ENCODE data around the gene VAV2.

The VAV2 gene

DNA sequence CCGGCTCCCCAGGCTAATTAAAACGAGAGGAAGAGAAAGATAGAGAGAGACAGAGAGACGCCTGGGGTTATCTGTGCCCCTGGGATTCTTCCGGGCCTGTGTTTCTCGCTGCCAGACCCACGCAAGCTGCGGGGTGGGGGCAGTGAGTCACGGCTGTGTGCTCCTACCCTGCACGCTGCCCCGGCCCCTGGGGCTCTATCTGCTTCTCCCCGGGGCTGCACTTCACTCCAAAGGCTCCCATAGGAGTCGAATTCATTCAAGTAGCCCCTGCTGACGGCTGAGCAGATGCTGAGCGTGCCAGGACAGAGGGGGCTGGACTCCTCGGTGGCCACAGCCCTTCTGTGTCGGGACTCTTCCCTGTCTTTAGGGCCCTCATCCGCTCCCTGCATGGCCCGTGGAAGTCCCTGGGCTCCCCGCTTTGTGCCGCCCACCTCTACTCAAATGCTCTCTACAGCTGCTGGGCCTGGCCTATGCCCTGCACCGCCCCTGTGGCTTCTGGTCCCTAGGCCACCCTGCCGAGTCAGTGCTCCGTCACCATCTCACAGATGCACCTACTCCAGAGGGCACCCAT lies 276.7 kb downstream of the VAV2 start:
- DNase-seq: no peak

DNA sequence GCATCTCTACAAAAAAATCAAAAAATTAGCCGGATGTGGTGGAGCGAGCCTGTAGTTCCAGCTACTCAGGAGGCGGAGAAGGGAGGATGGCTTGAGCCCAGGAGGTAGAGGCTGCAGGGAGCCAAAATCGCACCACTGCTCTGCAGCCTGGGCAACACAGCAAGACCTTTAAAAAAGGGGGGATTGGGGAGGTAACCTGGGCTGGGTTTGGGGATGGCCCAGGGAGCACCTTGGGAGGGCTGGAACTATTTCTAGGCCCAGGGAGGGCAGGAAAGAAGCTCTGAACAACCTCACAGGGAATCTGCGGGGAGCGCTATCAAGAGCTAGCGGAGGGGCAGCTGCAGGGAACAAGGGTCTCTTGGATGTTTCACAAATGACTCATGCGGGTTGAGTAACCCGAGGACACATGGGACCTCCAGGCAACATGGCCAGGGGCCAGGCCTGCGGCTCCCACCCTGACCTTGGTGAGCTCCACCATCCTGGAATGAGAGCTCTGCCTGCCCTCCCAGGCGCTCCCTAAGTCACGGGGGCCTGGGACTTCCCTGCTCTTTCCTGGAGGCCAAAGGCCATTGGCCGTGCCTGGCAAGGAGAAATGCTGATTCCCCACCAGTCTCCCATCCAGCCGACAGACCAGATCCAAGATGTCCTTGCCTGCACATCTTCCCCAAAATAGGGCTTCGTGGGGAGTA lies 277.4 kb downstream of the VAV2 start:
- DNase-seq: no peak

DNA sequence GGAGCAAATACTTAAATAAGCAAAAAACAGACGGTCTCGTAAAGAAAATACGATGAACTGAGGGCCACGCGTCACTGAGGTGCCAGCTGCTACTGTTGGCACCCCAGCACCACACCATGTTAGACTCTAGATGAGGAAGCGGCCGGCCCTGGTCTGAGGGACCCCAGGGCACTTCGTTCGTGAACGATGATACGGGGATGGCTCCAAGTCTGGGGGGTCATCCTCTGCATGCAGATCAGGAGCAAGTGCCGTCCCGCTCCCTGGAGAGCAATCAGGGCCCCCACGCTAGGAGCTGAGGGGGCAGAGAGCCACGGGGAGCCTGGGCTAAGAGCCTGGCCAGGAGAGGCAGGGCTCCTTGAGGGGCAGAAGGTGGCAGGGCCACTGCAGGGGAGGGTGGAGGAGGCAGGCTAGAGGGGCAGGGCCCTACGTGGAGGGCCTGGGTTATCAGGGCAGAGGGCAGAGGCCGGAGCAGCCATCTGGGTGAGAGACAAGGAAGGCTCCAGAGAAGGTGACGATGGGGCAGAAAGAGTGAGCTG lies 278.1 kb downstream of the VAV2 start:
- no peak for DNase-seq

DNA sequence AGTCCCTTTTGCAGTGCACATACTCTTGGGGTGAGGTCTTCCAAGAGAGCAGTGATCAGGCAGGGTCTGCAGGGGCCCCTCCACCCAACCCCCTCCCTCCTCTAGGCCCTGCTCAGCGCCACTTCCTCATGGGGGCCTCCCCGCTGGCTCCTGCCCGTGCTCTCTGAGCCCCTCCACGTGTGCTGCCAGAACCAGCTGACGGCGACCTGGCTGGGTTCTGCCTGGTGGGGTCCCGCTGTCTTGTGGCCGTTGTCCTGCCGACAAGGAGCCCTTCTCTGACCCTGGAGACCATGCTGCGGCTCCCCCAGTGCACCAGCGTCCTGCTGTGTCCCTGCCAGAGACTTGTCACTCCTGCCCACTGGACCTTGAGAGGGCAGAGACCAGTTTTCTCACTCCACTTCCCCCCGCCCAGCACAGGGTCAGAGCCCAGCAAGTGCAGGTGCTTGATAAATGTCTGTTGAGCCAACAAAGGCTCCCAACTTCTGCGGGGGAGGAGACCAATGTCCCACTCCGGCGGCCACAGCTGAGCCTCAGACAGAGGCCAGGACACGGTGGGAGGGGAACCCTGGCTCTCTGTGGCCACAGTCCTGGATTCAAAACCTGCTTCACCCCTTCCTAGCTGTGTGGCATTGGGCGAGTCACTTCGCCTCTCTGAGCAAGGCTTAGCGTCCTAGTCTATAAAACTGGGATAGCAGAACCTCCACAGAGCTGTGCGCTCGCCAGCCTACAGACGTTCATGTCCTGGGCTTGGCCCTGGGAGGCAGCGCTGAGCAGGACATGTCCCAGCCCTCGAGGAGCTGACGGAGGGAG lies 278.8 kb downstream of the VAV2 start:
- DNase-seq: no peak

DNA sequence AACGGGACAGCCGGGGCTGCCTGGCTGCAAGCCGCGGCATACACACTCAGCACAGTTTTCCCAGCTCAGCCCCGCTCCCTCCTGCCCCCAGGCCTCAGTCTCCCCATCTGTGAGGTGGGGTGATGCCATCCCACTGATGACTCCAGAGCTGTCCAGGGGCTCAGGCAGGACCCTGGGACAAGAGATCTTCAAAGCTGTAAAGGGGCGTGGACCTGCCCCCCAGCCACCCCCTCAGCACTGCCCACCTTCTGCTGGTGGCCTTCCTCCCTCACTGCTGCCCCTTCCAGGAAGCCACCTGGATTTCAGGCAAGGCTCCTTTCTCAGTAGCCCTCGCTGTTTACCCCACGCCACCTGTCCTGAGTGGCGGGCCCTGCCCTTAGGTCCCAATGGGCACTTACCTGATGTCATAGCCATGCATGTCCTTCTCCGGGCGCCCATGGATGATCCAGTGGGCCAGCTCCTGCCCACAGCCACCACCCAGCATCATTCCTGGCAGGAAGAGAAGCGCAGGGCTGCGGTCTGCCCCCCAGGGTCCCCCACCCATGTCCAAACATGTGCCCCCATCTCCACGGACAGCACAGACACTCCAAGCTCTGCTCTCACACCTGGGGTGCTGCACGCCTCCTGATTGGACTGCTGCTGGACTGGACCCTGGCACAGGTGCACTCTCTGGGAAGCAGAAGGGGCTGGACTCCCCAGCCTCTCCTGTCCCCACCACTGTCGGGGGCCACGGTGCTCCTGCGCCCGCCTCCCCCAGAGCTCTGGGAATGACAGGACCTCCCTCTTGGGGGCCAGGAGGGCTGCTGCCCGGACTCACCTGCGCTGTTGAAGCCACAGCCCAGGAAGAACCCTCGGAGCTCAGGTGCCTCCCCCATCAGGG lies 279.7 kb downstream of the VAV2 start:
- no peak for DNase-seq

Data from eye (tissue), 1 donor.